DND-41 (cell line): Measurements from ENCODE around the gene NDUFAF3.

Experiments
- EZH2 ChIP-seq: IDR thresholded peaks from 3 replicates; pipeline ENCODE4 v1.6.1; 2012; ENCODE audit warnings: borderline replicate concordance, low read depth, mild to moderate bottlenecking, moderate library complexity, low read length, inconsistent platforms; ENCODE audit not compliant: severe bottlenecking
- TF ChIP-seq, protein P1 (sequence below): IDR thresholded peaks from 2 replicates; pipeline ENCODE4 v1.5.1; 2012; ENCODE audit warnings: borderline replicate concordance, low read length, moderate library complexity, mild to moderate bottlenecking; ENCODE audit not compliant: poor library complexity, severe bottlenecking; ENCODE audit errors: extremely low read depth

DNA sequence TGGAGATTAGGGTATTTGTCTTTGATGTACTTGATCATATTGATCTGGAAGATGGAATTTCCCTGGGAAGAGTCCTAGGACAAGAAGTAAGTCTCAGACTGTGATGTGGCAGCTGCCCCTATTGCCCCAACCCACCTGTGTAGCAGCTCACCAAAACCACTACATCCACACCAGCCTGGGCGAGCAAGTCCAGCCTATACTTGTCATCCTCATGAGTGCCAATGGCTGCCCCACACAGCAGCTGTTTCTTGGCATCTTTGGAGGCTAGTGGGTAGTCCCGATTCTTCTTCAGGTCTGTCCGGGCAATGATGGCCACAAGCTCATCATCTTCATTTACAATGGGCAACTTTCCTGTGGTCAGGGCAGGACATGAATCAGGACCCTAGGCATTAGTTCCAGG, 4.6 kb downstream of the NDUFAF3 start:
- TF ChIP-seq, protein P1, sequence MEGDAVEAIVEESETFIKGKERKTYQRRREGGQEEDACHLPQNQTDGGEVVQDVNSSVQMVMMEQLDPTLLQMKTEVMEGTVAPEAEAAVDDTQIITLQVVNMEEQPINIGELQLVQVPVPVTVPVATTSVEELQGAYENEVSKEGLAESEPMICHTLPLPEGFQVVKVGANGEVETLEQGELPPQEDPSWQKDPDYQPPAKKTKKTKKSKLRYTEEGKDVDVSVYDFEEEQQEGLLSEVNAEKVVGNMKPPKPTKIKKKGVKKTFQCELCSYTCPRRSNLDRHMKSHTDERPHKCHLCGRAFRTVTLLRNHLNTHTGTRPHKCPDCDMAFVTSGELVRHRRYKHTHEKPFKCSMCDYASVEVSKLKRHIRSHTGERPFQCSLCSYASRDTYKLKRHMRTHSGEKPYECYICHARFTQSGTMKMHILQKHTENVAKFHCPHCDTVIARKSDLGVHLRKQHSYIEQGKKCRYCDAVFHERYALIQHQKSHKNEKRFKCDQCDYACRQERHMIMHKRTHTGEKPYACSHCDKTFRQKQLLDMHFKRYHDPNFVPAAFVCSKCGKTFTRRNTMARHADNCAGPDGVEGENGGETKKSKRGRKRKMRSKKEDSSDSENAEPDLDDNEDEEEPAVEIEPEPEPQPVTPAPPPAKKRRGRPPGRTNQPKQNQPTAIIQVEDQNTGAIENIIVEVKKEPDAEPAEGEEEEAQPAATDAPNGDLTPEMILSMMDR, result no peak
- no peak for TF ChIP-seq EZH2
